ENCODE measurements around the gene MAGT1.
"Not testable (repeated sequence)": the region's sequence is repeated elsewhere in the genome, so short reads cannot be mapped to it uniquely, and the experiment has no call there.

MAGT1 gene

GRCh38 chrX:77894921-77895886 lies at the start of gene MAGT1:
Gene MAGT1 (minus strand): TSS chrX:77895435. CDS start chrX:77895410, 25 bp downstream.
- DNase-seq = peak; percentile 96

- not testable (repeated sequence) for DNase-seq
Observed at GRCh38 chrX:77945031-77945430, 49.8 kb upstream of the MAGT1 start.

- DNase-seq = no peak
Observed at GRCh38 chrX:77938083-77938680, 42.9 kb upstream of the MAGT1 start.

GRCh38 chrX:77937291-77937690 lies 42.1 kb upstream of the MAGT1 start:
- no peak for DNase-seq

- no peak for DNase-seq
Observed at GRCh38 chrX:77936299-77936698, 41.1 kb upstream of the MAGT1 start.

GRCh38 chrX:77935886-77936285 lies 40.7 kb upstream of the MAGT1 start:
- no peak for DNase-seq

GRCh38 chrX:77930581-77930980 lies 35.3 kb upstream of the MAGT1 start:
- no peak for DNase-seq

GRCh38 chrX:77925764-77926163 lies 30.5 kb upstream of the MAGT1 start:
- no peak for DNase-seq

GRCh38 chrX:77924320-77924859 lies 29.2 kb upstream of the MAGT1 start:
- DNase-seq = no peak

GRCh38 chrX:77922787-77923186 lies 27.6 kb upstream of the MAGT1 start:
- DNase-seq = no peak

- DNase-seq = not testable (repeated sequence)
Observed at GRCh38 chrX:77919370-77919769, 24.1 kb upstream of the MAGT1 start.

GRCh38 chrX:77918568-77918967 lies 23.3 kb upstream of the MAGT1 start:
- no peak for DNase-seq

- DNase-seq = no peak
Observed at GRCh38 chrX:77917294-77917933, 22.2 kb upstream of the MAGT1 start.

- peak; percentile 94 for DNase-seq
Observed at GRCh38 chrX:77910108-77910840, 15.0 kb upstream of the MAGT1 start, which contains the start of gene ATP7A. Gene ATP7A (plus strand): TSS chrX:77910693. CDS start chrX:77971642, 60,949 bp downstream.

- no peak for DNase-seq
Observed at GRCh38 chrX:77901506-77901905, 6.3 kb upstream of the MAGT1 start.

- no peak for DNase-seq
Observed at GRCh38 chrX:77900688-77901087, 5.5 kb upstream of the MAGT1 start.

GRCh38 chrX:77899081-77899828 lies 4.0 kb upstream of the MAGT1 start, which contains the start of gene COX7B:
Gene COX7B (plus strand): TSS chrX:77899468. CDS start chrX:77899554, 86 bp downstream.
- peak; percentile 86 for DNase-seq

GRCh38 chrX:77893713-77894112 lies 1.5 kb downstream of the MAGT1 start:
- no peak for DNase-seq

- no peak for DNase-seq
Observed at GRCh38 chrX:77892887-77893286, 2.3 kb downstream of the MAGT1 start.

GRCh38 chrX:77881418-77881817 lies 13.8 kb downstream of the MAGT1 start:
- not testable (repeated sequence) for DNase-seq

GRCh38 chrX:77875372-77875771 lies 19.9 kb downstream of the MAGT1 start:
- no peak for DNase-seq

- not testable (repeated sequence) for DNase-seq
Observed at GRCh38 chrX:77831544-77831943, 63.7 kb downstream of the MAGT1 start.
